ENCODE results near the gene LSM3. TPM values are rescaled to one million over a fixed set of nuclear protein-coding genes. Genes with fewer than 3 reads are reported as not detected.

Gene LSM3
- total RNA-seq, 2 donors from 2014 or later = 4.9 TPM

DNA sequence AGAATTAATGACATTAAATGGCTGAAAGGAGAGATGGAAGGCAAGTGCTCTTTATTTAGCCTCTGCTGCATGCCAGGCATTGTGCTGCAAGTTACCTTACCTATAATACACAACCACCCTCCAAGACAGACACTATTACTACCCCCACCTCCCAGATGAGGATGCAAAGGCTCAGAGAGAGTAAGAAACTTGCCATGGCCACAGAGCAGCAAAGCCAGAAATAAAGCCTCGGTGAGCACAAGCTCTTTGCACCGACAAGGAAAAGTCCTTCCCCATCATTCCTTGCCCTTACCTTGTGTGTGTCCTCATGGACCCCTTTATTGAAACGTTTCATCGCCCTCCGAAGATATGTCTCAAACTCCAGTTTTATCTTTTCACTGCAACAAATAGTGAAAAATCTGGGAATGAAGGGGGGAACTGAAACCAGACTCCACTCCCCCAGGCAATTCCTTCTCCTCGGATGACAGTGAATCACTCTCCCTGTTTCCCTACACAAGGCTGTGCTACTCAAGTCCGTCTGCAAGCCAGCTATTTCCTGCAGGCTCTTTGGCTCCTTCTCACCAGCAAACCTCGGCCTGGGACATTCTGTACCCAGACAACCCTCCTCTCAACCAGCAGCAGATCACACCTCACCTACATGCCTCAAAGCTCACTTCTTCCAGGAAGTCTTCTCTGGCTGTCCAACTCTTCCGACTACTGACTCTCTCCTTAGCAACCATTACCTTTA lies 11.6 kb upstream of the LSM3 start:
- H3K27ac ChIP-seq = no peak overlapping the region
- H3K4me3 ChIP-seq = no peak overlapping the region
- peaks cover 3% of the 10 kb centered on the region for H3K9me3 ChIP-seq
- H3K27me3 ChIP-seq (replicated peaks; ENCODE audit: insufficient read depth) = no peaks in the 10 kb centered on the region
- peaks cover 87% of the 10 kb centered on the region for H3K36me3 ChIP-seq
- no peaks in the 10 kb centered on the region for H3K4me1 ChIP-seq (ENCODE audit: control insufficient read depth in 1 of 2, low read depth in 2 of 2)
- no peak for ATAC-seq (ENCODE audit: insufficient number of reproducible peaks, low FRiP score, low read depth)
- TF ChIP-seq, protein P1, sequence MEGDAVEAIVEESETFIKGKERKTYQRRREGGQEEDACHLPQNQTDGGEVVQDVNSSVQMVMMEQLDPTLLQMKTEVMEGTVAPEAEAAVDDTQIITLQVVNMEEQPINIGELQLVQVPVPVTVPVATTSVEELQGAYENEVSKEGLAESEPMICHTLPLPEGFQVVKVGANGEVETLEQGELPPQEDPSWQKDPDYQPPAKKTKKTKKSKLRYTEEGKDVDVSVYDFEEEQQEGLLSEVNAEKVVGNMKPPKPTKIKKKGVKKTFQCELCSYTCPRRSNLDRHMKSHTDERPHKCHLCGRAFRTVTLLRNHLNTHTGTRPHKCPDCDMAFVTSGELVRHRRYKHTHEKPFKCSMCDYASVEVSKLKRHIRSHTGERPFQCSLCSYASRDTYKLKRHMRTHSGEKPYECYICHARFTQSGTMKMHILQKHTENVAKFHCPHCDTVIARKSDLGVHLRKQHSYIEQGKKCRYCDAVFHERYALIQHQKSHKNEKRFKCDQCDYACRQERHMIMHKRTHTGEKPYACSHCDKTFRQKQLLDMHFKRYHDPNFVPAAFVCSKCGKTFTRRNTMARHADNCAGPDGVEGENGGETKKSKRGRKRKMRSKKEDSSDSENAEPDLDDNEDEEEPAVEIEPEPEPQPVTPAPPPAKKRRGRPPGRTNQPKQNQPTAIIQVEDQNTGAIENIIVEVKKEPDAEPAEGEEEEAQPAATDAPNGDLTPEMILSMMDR (IDR thresholded peaks at IDR 0.05) = no peak
- no peak for DNase-seq (ENCODE audit: low spot score)

DNA sequence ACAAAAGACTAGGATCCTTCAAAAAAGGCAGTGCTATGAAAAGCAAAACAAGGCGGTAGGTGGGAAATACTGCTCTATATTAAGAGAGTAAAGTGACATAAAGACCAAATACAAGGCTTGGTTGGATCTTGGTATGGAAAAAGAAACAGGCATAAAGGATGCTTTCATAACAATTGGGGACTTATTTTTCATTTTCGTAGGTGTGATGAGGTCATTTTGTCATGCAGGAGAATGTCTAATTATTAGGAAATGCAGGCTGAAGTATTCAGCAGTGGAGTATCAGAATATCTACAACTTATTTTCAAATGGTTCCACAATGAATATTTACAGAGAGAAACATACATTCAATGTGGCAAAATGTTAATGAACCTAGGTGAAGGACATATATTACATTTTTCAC lies 9.2 kb upstream of the LSM3 start:
- TF ChIP-seq, protein P1 (IDR thresholded peaks at IDR 0.05) = no peak
- Histone ChIP-seq H3K4me3 (no peak overlapping the region), H3K4me1 (ENCODE audit: control insufficient read depth in 1 of 2, low read depth in 2 of 2) (peaks cover 0 to 2% of the 10 kb centered on the region in 2 donors), H3K27me3 (replicated peaks; ENCODE audit: insufficient read depth) (no peaks in the 10 kb centered on the region), H3K9me3 (no peaks in the 10 kb centered on the region), H3K36me3 (peaks cover 76% of the 10 kb centered on the region), H3K27ac (no peak overlapping the region)
- DNase-seq (ENCODE audit: low spot score) (no peak), ATAC-seq (ENCODE audit: insufficient number of reproducible peaks, low FRiP score, low read depth) (no peak)

DNA sequence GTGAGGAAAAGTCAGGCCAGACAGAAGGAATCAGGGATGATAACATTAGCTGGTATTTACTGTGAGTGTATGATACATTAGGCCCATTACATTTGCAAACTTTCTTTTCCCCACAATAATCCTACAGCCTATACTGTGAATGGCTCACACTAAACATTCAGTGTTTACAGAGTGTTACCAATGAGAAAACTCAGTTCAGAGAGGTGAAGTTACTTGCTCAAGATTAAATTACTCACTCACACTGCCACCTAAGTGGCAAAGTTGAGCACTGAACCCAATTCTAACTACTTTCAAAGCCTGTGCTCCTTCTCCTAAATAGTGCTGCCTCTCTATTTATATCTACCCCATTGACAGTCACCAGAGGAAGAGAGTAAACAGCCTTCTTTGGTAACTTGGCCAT lies 8.7 kb upstream of the LSM3 start:
- TF ChIP-seq, protein P1 (IDR thresholded peaks at IDR 0.05) = no peak
- Histone ChIP-seq H3K9me3 (no peaks in the 10 kb centered on the region), H3K27me3 (replicated peaks; ENCODE audit: insufficient read depth) (no peaks in the 10 kb centered on the region), H3K4me3 (no peak overlapping the region), H3K36me3 (peaks cover 71% of the 10 kb centered on the region), H3K27ac (no peak overlapping the region), H3K4me1 (ENCODE audit: control insufficient read depth in 1 of 2, low read depth in 2 of 2) (peaks cover under 1 to 4% of the 10 kb centered on the region in 2 donors)
- ATAC-seq (ENCODE audit: insufficient number of reproducible peaks, low FRiP score, low read depth) (no peak), DNase-seq (ENCODE audit: low spot score) (no peak)

DNA sequence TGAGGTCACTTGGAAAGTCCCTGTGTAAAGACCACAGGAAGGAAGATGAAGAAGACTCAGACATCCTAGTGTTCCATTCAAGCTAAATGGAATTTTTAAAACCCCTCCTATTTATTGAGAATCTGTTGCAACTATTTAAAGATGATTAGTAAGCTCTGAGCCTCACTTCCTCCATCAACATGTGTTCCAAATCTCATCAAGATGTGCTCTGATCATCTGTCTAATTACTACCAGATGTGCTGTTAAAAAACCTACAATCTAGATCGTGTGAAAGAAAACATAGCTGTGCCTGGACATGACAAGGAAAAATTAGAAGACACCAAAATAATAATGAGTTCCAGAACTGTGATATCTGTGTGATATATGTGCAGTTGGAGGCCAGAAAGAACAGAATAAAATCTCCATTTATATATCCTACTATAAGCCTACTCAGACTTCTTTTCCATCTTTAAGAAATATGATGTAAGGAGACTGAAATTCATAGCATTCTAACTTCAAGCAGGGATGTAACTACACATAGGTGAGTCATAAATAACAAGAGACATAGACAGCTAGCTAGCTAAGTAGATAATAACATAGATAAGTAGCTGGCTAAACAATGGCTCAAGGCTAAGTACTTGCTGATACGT lies 8.0 kb upstream of the LSM3 start:
- Histone ChIP-seq H3K36me3 (peaks cover 64% of the 10 kb centered on the region), H3K27ac (no peak overlapping the region), H3K4me1 (ENCODE audit: control insufficient read depth in 1 of 2, low read depth in 2 of 2) (peaks cover 4 to 8% of the 10 kb centered on the region in 2 donors), H3K9me3 (no peaks in the 10 kb centered on the region), H3K27me3 (replicated peaks; ENCODE audit: insufficient read depth) (no peaks in the 10 kb centered on the region), H3K4me3 (no peak overlapping the region)
- ATAC-seq (ENCODE audit: insufficient number of reproducible peaks, low FRiP score, low read depth) (no peak), DNase-seq (ENCODE audit: low spot score) (no peak)
- TF ChIP-seq, protein P1 (IDR thresholded peaks at IDR 0.05) = no peak

DNA sequence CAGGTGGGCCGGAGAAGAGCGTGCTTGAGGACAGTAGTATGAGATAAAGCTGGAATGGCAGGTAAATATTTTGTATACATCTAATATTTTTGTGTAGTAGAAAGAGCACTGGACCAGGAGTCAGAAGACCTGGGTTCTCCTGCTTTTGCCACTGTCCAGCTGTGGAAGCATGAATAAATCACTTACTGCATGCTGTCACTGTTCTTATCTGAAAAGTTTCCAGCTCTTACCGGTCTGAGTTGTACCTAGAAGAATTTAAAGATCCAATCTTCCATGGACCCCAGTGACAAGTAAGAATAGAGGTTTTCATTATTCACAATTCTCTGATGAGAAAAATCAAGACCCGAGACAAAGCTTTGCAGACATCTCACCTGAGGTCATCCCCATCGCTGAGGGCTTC lies 6.1 kb upstream of the LSM3 start:
- peaks cover 48% of the 10 kb centered on the region for H3K36me3 ChIP-seq
- no peak for DNase-seq (ENCODE audit: low spot score)
- H3K27me3 ChIP-seq (replicated peaks; ENCODE audit: insufficient read depth) = no peaks in the 10 kb centered on the region

More for the DNA sequence above, 6.1 kb upstream of the LSM3 start:
- Histone ChIP-seq H3K9me3 (no peaks in the 10 kb centered on the region), H3K4me3 (no peak overlapping the region), H3K4me1 (ENCODE audit: control insufficient read depth in 1 of 2, low read depth in 2 of 2) (peaks cover 12 to 27% of the 10 kb centered on the region in 2 donors), H3K27ac (no peak overlapping the region)
- no peak for ATAC-seq (ENCODE audit: insufficient number of reproducible peaks, low FRiP score, low read depth)
- TF ChIP-seq, protein P1 (IDR thresholded peaks at IDR 0.05) = no peak

All from thoracic aorta (tissue), 2 donors.